Nephron progenitor cell (in vitro differentiated cells): ENCODE measurements around the gene GAK.

Experiments
- DNase-seq: peaks from one replicate; pipeline ENCODE4 v3.0.0; 2021
- H3K27ac Mint-ChIP-seq: 2 replicates; pipeline ENCODE4 v1.8.0; 2021; ENCODE audit warnings: mild to moderate bottlenecking, moderate library complexity, mixed read lengths
- H3K27me3 Mint-ChIP-seq: 2 replicates; pipeline ENCODE4 v1.8.0; 2021; ENCODE audit warnings: mild to moderate bottlenecking, low read depth, mixed read lengths; ENCODE audit not compliant: poor library complexity
- H3K36me3 Mint-ChIP-seq: 2 replicates; pipeline ENCODE4 v1.8.0; 2021; ENCODE audit warnings: low read depth, mixed read lengths
- H3K4me1 Mint-ChIP-seq: 2 replicates; pipeline ENCODE4 v1.8.0; 2021; ENCODE audit warnings: mixed read lengths
- H3K4me3 Mint-ChIP-seq: 2 replicates; pipeline ENCODE4 v1.8.0; 2021; ENCODE audit warnings: mild to moderate bottlenecking, moderate library complexity, mixed read lengths
- H3K9me3 Mint-ChIP-seq: 2 replicates; pipeline ENCODE4 v1.8.0; 2021; ENCODE audit warnings: mild to moderate bottlenecking, moderate library complexity, mixed read lengths
- TF ChIP-seq, protein P1 (sequence below): fragments of 200-600 bp; sonication (generic); IDR thresholded peaks from 2 replicates; pipeline ENCODE4 v1.5.0; 2021; ENCODE audit warnings: antibody characterized with exemption

The GAK gene

DNA sequence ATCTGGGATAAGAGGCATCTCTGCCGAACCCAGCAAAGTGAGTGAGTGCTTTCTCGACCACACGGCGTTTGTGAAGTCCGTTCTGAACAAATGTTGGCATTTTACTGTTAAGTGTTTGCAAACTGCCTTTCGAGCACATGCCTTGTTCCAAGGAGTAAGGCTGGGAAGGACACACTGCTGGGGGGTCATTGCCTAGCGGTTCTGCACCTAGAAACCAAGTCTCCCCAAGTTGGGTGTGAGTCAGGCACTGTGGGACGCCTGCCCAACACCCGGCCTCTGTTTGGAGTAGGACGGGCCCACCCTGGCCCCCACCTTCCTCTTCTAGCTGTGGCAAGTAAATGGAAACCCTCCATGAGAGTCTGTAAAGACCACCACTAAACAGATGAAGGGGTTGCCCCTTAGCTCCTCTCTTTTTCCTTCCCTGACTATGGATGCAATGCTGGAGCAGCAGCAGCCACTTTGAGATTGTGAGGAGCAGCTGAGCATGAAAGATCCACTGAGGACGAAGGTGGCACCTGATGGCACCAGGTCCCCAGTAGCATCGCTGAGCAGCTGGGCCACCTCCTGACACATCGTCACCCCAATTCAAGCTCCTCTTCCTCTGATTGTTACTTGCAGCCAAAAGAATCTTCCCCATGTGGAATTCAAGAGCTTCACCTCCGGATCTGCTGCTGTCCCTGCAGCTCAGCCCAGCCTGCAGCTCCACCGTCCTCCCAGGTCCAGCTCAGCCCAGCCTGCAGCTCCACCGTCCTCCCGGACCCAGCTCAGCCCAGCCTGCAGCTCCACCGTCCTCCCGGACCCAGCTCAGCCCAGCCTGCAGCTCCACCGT lies 112.5 kb downstream of the GAK start:
- DNase-seq = no peak
- Mint-ChIP-seq H3K27ac (no peak overlapping the region), H3K36me3 (no peaks in the 10 kb centered on the region), H3K9me3 (no peaks in the 10 kb centered on the region), H3K4me1 (peaks cover 19% of the 10 kb centered on the region), H3K4me3 (no peak overlapping the region), H3K27me3 (peaks cover 90% of the 10 kb centered on the region)
- TF ChIP-seq, protein P1, sequence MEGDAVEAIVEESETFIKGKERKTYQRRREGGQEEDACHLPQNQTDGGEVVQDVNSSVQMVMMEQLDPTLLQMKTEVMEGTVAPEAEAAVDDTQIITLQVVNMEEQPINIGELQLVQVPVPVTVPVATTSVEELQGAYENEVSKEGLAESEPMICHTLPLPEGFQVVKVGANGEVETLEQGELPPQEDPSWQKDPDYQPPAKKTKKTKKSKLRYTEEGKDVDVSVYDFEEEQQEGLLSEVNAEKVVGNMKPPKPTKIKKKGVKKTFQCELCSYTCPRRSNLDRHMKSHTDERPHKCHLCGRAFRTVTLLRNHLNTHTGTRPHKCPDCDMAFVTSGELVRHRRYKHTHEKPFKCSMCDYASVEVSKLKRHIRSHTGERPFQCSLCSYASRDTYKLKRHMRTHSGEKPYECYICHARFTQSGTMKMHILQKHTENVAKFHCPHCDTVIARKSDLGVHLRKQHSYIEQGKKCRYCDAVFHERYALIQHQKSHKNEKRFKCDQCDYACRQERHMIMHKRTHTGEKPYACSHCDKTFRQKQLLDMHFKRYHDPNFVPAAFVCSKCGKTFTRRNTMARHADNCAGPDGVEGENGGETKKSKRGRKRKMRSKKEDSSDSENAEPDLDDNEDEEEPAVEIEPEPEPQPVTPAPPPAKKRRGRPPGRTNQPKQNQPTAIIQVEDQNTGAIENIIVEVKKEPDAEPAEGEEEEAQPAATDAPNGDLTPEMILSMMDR = no peak

DNA sequence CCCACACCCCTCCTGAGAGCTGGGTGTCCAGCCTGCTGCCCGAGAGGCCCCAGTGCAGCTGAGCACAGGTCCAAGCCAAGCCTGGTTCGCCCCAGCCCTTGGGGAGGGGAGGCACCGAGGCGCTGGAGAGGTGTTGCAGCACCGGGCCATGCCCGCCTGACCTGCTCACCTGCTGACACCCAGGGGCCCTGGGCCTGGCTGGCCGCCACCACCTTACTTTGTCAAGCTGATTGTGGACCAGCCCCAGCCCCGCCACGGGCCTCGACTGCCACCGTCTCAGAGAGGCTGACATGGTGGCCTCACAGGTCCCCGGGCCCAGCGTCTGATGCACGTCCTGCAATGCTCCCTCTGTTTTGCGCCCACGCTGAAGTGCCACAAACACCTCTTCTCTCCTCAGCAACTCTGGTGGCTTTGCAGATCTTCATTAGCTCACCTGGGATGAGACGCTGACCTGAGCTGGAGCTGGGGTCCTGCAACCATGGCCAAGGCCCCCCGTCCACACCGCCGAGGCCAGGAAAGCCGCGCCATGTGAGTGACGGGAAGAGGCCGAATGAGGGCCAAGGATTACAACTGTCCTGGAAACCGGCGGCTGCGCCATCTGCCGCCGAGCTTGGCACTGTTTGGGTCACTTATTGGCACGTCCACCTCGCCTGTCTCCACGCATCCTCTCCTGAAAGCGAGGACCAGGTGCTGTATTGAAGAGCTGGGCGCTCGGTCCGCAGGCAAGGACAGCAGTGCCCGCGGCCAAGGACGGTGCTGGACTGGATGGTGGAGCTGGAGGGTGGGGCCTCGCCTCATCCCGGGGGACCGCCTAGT lies 113.8 kb downstream of the GAK start:
- TF ChIP-seq, protein P1 = no peak
- no peak for DNase-seq
- peaks cover 22% of the 10 kb centered on the region for H3K4me1 Mint-ChIP-seq
- H3K36me3 Mint-ChIP-seq = no peaks in the 10 kb centered on the region
- H3K9me3 Mint-ChIP-seq = no peaks in the 10 kb centered on the region
- H3K4me3 Mint-ChIP-seq = no peak overlapping the region
- H3K27me3 Mint-ChIP-seq = peaks cover 90% of the 10 kb centered on the region
- no peak overlapping the region for H3K27ac Mint-ChIP-seq

DNA sequence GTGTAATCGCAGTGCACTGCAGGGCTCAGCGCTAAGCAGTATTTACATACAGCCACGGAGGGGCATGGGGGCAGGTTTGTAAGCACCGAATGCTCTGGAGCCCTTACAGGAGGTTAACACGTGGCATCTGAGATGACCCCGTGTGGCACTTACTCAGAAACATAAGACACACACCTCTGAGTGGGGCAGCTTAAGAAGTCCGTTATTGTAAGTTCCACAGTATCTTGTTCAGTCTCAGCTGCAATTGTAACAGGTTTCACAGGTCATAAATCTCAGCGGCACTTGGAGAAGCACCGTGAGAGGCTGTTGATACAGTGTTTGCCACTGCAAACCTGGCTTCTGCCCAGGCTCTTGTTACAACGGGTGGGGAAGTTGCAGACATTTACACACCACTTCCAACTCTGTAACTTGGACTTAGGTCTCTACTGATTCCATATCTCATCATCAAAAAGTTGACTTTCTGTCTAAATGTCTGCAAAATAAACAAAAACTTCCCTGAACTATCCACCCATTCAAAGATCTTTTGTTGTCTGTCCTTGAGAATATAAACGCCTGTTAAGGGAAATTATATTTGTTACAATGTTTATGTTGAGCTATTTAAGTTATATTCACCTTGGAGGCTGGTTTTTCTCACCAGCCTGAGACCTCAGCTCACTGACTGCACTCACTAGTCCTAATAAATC lies 116.5 kb downstream of the GAK start:
- H3K27ac Mint-ChIP-seq = peak overlapping the region; percentile 68
- H3K9me3 Mint-ChIP-seq = peaks cover 5% of the 10 kb centered on the region
- no peaks in the 10 kb centered on the region for H3K36me3 Mint-ChIP-seq
- peaks cover 22% of the 10 kb centered on the region for H3K4me1 Mint-ChIP-seq
- H3K27me3 Mint-ChIP-seq = peaks cover 90% of the 10 kb centered on the region
- H3K4me3 Mint-ChIP-seq = no peak overlapping the region
- TF ChIP-seq, protein P1 = no peak
- DNase-seq = no peak

DNA sequence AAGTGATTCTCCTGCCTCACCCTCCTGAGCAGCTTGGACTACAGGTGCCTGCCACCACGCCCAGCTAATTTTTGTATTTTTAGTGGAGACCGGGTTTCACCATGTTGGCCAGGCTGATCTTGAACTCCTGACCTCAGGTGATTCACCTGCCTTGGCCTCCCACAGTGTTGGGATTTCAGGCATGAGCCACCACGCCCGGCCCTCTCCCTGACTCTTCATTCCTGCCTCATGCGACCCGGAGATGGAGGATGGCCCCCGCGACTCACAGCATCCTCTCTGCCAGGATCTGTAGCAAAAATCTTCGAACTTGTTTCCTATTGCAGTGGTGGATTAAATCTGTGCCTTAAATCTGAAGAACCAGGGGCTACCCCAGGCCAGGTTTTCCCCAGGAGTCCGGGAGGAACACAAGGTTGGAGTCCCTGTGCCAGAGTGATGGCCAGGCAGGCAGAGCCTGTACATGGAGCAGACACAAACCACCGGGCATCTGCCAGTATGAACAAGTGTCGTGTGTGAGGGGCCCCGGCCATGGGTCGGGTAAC lies 117.7 kb downstream of the GAK start:
- TF ChIP-seq, protein P1 = no peak
- H3K9me3 Mint-ChIP-seq = peaks cover 5% of the 10 kb centered on the region
- peaks cover 22% of the 10 kb centered on the region for H3K4me1 Mint-ChIP-seq
- no peak for DNase-seq
- H3K27me3 Mint-ChIP-seq = peaks cover 82% of the 10 kb centered on the region
- no peak overlapping the region for H3K4me3 Mint-ChIP-seq
- no peaks in the 10 kb centered on the region for H3K36me3 Mint-ChIP-seq
- H3K27ac Mint-ChIP-seq = no peak overlapping the region

DNA sequence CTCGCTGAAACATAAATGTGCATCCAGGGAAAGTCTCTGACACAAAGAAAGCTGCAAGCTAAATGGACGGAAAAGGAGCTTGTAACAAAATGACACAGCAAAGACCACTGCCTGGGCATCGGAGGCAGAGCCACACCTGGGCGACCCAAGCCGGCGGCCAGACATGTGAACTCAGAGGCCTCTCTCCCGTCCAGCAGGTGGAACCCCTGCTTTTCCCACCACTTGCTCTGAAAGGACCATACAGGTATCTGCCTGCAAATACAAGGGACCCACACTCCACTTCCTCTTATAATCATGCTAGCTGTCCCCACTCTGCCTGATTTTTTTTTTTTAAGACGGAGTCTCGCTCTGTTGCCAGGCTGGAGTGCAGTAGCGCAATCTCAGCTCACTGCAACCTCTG lies 118.2 kb downstream of the GAK start:
- H3K36me3 Mint-ChIP-seq = no peaks in the 10 kb centered on the region
- H3K9me3 Mint-ChIP-seq = peaks cover 5% of the 10 kb centered on the region
- H3K27me3 Mint-ChIP-seq = peaks cover 77% of the 10 kb centered on the region
- DNase-seq = no peak
- no peak overlapping the region for H3K27ac Mint-ChIP-seq
- no peak overlapping the region for H3K4me3 Mint-ChIP-seq
- TF ChIP-seq, protein P1 = no peak
- peaks cover 22% of the 10 kb centered on the region for H3K4me1 Mint-ChIP-seq
